Duodenal mucosa (tissue), 2 donors: Measurements from ENCODE around the gene NFATC1.

Experiments
- H3K27ac ChIP-seq: one replicate; pipeline ENCODE4 v1.7.0; 2013; ENCODE audit warnings: low read depth, low read length
- H3K27me3 ChIP-seq, 2 donors: one replicate each; pipeline ENCODE4 v1.7.0; 2013; ENCODE audit warnings: low read length in 2 of 2, control low read depth in 1 of 2; ENCODE audit not compliant: insufficient read depth in 2 of 2, control insufficient read depth in 1 of 2
- H3K36me3 ChIP-seq, 2 donors: one replicate each; pipeline ENCODE4 v1.7.0; 2013; ENCODE audit warnings: low read length in 2 of 2, control low read depth in 1 of 2; ENCODE audit not compliant: insufficient read depth in 2 of 2, control insufficient read depth in 1 of 2
- H3K4me1 ChIP-seq, 2 donors: one replicate each; pipeline ENCODE4 v1.7.0; 2013; ENCODE audit warnings: low read length in 2 of 2, control low read depth in 1 of 2; ENCODE audit not compliant: insufficient read depth in 2 of 2, control insufficient read depth in 1 of 2
- H3K4me3 ChIP-seq, 2 donors: one replicate each; pipeline ENCODE4 v1.7.0; 2013; ENCODE audit warnings: low read length in 2 of 2, low read depth in 1 of 2
- H3K9ac ChIP-seq, 2 donors: one replicate each; pipeline ENCODE4 v1.7.0; 2013; ENCODE audit warnings: low read length in 2 of 2, low read depth in 1 of 2
- H3K9me3 ChIP-seq, 2 donors: one replicate each; pipeline ENCODE4 v1.7.0; 2013; ENCODE audit warnings: low read length in 2 of 2, control low read depth in 1 of 2; ENCODE audit not compliant: control insufficient read depth in 1 of 2

NFATC1 gene

DNA sequence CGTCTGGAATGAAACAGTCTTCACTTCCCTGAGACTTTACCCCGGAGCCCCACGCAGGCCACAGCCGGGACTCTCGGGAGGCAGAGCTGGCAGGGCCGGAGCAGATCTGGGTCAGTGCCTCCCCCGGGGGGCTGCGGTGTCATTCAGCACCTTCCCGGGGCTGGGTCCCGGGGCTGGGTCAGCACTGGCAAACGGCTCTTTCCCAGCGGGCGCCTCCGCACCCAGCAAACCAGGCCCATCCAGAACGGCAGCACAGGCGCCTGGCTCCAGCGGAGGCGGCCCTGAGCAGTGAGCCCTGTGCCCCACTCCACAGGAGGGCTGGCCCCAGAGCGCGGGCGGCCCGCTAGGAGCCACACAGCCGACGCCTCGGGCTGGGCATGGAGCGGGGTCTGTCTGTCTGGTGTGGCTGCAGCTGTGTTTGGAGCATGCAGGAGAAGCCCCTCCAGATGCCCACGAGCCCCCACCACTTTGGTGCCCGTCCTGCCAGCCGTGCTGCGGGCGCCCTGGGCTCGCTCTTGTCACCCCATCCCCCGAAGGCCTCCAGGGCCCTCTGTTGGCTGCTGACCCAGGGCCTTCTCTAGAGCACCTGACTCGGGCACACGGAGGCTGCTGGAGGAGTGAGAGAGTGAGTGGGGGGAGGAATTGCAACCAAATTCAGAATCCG is 151.8 kb downstream of the NFATC1 start:
- no peaks in the 10 kb centered on the region for H3K27me3 ChIP-seq
- no peak overlapping the region for H3K9ac ChIP-seq
- no peaks in the 10 kb centered on the region for H3K4me1 ChIP-seq
- no peak overlapping the region for H3K4me3 ChIP-seq
- no peaks in the 10 kb centered on the region for H3K36me3 ChIP-seq
- no peak overlapping the region for H3K27ac ChIP-seq
- no peaks in the 10 kb centered on the region for H3K9me3 ChIP-seq

DNA sequence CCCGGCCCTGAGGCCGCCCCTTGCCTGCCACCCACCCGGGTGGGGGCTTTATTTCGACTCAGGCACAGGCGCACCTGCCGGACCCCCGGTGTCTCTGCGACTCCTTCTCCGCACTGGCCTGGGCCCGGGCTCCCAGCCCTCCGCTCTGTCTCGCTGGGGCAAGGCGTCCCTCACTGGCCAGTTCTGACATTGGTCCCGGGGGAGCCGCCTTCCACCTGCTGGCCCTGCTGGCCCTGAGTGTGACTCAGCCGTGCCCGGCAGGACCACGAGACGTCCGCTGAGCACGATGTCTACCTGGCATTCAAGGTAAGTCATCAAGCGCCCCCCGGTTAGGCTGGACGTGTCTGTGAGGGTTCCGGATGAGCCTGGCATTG is 152.3 kb downstream of the NFATC1 start:
- no peaks in the 10 kb centered on the region for H3K36me3 ChIP-seq
- no peaks in the 10 kb centered on the region for H3K27me3 ChIP-seq
- H3K9me3 ChIP-seq = no peaks in the 10 kb centered on the region
- H3K4me3 ChIP-seq = no peak overlapping the region
- no peak overlapping the region for H3K9ac ChIP-seq
- no peaks in the 10 kb centered on the region for H3K4me1 ChIP-seq
- H3K27ac ChIP-seq = no peak overlapping the region

DNA sequence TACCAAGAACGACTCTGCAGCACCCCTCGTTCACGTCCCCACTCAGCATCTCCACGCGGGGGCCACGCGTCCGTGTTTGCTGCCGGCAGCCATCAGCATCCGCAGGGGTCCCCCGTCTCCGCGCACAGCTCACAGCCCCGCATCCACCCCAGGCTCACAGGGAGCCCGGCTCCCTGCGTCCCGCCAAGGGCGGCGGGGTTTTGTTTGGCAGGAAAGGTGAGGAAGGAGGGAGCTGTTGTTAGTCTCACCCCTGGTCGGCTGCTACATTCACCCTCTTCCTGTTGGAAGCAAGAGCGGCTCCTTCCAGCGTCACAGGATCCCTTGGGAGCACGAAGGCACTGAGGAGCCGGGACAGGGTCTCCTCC is 152.9 kb downstream of the NFATC1 start:
- no peak overlapping the region for H3K9ac ChIP-seq

DNA sequence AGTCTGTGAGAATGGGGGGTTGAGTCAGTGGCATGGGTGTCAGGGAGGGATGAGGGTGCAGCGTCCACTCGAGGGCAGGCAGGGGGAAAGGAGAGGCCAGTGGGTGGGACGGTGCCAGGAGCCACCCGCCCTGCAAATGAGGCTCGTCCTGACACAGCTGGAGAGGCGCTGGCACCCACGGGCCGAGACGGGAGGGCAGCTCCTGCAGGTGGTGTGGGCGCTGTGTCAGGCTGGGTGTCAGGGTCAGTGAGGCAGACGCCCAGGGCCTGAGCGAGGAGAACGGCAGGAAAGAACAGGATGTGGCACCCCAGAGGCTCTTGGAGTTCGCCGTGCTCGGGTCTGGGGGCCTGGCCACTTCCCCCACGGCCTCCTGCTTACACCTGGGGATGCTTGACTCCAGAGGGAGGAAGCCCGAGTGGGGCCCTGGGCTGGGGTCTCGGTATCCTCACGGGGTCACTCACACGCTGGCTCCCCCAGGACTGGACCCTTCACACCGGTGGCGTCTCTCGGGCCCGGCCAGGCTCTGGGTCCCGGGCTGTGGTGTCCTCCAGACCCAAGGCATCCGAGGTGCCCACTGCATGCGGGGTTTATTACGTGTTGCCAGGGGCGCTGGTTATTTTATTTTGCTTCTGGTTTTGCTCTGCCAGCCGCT is 153.4 kb downstream of the NFATC1 start:
- no peak overlapping the region for H3K27ac ChIP-seq
- no peaks in the 10 kb centered on the region for H3K4me1 ChIP-seq
- H3K4me3 ChIP-seq = no peak overlapping the region
- no peaks in the 10 kb centered on the region for H3K36me3 ChIP-seq
- H3K9ac ChIP-seq = no peak overlapping the region
- no peaks in the 10 kb centered on the region for H3K27me3 ChIP-seq
- H3K9me3 ChIP-seq = no peaks in the 10 kb centered on the region

More for the DNA sequence above, 152.9 kb downstream of the NFATC1 start:
- Histone ChIP-seq H3K27me3 (no peaks in the 10 kb centered on the region), H3K27ac (no peak overlapping the region), H3K4me1 (no peaks in the 10 kb centered on the region), H3K9me3 (no peaks in the 10 kb centered on the region), H3K36me3 (no peaks in the 10 kb centered on the region), H3K4me3 (no peak overlapping the region)

DNA sequence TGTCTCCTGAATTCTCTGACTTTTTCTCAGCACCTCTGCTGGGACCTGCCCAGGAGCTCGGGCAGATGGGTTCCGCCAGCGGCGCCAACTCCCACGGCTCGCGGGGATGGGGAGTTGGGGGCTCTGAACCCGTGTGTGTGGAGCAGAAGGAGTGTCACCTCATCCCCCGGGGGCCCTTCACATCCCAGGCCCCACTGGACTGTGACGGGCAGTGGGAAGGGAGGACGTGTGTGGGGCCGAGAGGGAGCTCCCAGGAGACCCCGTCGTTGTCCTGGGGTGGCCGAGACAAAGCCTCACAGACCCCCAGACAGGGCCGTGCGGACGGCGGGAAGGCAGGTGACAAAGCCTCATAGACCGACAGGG is 153.9 kb downstream of the NFATC1 start:
- Histone ChIP-seq H3K27me3 (no peaks in the 10 kb centered on the region), H3K9me3 (no peaks in the 10 kb centered on the region), H3K27ac (no peak overlapping the region), H3K36me3 (no peaks in the 10 kb centered on the region), H3K9ac (no peak overlapping the region), H3K4me1 (no peaks in the 10 kb centered on the region), H3K4me3 (no peak overlapping the region)

DNA sequence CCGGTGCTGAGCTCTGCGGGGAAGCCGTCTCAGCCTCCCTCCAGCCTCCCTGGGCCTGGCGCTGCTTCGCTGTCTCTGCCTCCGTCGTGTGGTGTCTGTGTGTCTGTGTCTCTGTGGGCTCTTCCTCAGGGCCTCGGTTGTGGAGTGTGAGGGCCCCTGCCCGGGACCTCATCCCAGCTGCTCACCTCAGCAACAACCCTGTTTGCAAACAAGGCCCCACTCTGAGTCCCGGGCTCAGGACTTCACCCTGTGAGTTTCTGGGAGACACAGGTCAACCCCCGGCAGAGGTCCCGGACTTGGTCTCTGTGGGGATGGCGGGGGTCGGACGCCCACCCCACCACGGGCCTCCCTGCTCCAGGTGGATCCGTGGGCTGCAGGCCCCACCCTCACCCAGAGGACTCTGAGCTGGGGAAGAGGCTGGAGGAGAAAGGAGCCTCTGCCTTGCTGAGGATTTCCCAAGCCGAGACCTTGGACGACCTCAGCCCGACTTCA is 156.5 kb downstream of the NFATC1 start:
- Histone ChIP-seq H3K4me1 (no peaks in the 10 kb centered on the region), H3K27me3 (no peaks in the 10 kb centered on the region), H3K36me3 (no peaks in the 10 kb centered on the region), H3K9ac (no peak overlapping the region), H3K9me3 (no peaks in the 10 kb centered on the region), H3K4me3 (no peak overlapping the region), H3K27ac (no peak overlapping the region)

DNA sequence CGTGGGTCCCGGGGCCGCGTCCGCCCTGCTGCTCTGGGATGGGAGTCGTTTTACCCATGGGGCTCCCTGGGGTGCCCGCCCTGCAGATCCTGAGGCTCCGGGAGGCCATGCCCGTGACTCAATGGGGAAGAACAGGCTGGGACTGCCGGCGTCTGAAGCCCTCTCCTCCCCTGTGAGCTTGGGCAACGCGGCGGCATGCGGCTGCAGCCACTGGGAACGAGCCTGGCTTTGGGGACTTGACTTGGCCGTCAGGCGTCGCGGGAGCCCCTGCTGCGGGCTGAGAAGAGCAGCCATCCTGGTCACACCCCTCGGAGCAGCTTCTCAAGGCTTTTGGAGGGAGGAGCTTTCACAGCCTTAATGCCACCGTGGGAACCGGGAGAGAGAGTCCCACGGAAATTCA is 157.0 kb downstream of the NFATC1 start:
- no peaks in the 10 kb centered on the region for H3K9me3 ChIP-seq
- no peak overlapping the region for H3K9ac ChIP-seq
- H3K4me1 ChIP-seq = no peaks in the 10 kb centered on the region
- no peaks in the 10 kb centered on the region for H3K36me3 ChIP-seq
- H3K27ac ChIP-seq = no peak overlapping the region
- H3K27me3 ChIP-seq = no peaks in the 10 kb centered on the region
- H3K4me3 ChIP-seq = no peak overlapping the region

DNA sequence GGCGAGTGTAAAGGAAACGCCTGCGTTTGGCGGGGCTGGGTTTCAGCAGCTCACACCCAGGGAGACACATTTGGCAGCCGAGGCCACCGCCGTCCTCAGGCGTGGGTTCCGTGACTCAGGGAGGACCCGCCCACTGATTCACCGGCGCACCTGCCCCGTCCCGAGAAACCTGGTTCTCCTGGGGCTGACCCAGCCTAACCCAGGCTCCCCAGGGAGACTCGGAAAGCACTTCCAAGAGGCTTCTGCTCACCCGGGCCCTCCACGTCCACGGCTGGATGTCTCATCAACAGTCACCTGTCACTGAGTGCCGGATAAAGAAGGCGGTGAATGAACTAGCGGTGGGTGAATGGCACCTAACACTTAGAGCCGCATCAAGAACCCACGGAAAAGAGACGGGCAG is 157.4 kb downstream of the NFATC1 start:
- Histone ChIP-seq H3K4me3 (no peak overlapping the region), H3K27ac (no peak overlapping the region), H3K9me3 (no peaks in the 10 kb centered on the region), H3K36me3 (no peaks in the 10 kb centered on the region), H3K9ac (no peak overlapping the region), H3K4me1 (no peaks in the 10 kb centered on the region), H3K27me3 (no peaks in the 10 kb centered on the region)

DNA sequence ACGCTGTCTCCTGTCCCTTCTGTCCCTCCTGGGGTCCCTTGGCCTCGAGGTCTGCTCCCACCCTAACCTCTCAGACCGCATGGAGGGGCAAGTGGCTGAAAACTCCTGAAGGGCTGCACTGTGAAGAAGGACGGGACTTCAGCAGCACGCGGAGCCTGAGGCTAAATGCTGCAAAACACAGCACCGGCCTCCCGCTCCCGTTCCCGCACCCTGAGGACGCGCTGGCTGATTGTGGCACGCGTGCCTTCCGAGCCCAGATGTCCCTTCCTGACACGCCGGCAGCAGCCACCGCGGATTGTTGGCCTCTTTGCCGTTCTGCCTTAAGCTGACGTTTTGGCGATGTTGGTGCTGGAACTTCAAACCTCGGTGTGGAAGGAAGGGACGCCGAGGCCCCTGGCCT is 158.0 kb downstream of the NFATC1 start:
- Histone ChIP-seq H3K4me3 (no peak overlapping the region), H3K4me1 (no peaks in the 10 kb centered on the region), H3K27ac (no peak overlapping the region), H3K36me3 (no peaks in the 10 kb centered on the region), H3K9me3 (no peaks in the 10 kb centered on the region), H3K27me3 (no peaks in the 10 kb centered on the region), H3K9ac (no peak overlapping the region)

DNA sequence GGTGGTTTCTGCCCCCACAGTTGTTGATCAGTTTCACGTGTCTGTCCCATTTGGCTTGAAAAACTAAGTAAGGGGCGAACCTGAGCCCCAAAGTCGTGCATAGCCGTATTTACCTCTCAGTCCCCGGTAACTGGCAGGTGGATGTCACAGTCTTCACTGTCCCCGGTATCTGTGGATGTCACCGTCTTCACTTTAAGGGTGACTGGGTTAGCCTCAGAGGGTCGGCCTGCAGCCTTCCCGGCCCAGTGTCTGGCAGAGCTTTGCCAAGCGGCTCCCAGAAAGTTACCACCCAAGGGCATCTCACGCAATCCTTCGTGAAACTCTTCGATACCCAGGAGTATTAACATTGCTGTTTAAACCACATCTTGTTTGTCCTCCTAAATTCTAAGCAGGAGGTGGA is 158.6 kb downstream of the NFATC1 start:
- no peak overlapping the region for H3K27ac ChIP-seq

More for the DNA sequence above, 158.6 kb downstream of the NFATC1 start:
- Histone ChIP-seq H3K9me3 (no peaks in the 10 kb centered on the region), H3K9ac (no peak overlapping the region), H3K36me3 (no peaks in the 10 kb centered on the region), H3K4me3 (no peak overlapping the region), H3K27me3 (no peaks in the 10 kb centered on the region), H3K4me1 (no peaks in the 10 kb centered on the region)
